Globus pallidus (tissue), 1 donor: ENCODE measurements around the gene CDC14B.
"Not testable (repeated sequence)": the region's sequence is repeated elsewhere in the genome, so short reads cannot be mapped to it uniquely, and the experiment has no call there.

ENCODE experiments used
- DNase-seq: peaks from one replicate; pipeline ENCODE4 v3.0.0-alpha.2; 2015; ENCODE audit warnings: low spot score

Gene CDC14B

DNA sequence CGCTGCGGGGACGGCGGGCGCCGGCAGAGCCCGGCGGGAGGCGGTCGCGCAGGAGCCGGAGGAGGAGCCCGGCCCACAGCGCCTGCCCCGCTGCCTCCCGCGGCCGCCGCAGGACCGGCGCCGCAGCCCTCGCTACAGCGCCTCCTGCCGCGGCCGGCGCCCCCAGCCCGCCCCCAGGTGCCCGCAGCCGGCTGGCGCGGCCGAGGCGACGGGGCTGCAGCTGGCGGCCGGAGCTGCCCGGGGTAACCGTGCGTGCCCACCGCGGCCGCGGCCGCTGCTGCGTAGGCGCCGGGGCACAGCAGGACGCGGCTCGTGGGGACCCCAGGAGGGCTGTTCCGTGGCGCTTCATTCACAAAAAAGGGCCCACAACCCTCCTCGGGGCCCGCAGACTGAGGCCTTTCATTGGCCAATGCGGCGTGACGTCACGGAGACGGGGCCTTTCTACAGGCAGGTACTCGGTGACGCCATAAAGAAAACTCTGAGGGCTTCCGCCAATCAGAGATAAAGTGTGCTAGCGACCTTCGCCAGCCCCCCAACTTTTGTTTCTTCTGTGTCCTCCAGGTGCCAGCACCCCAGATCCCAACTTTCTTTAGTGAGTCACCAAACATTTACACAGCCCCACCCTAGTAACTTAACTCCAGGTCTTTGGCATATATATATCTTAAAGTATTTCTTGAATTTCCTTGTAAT lies at the start of gene CDC14B:
Gene CDC14B (minus strand): TSS at position 353 of the 690 bp plus-strand sequence. CDS start 465 bp downstream, outside the sequence.
- DNase-seq = peak; percentile 85

DNA sequence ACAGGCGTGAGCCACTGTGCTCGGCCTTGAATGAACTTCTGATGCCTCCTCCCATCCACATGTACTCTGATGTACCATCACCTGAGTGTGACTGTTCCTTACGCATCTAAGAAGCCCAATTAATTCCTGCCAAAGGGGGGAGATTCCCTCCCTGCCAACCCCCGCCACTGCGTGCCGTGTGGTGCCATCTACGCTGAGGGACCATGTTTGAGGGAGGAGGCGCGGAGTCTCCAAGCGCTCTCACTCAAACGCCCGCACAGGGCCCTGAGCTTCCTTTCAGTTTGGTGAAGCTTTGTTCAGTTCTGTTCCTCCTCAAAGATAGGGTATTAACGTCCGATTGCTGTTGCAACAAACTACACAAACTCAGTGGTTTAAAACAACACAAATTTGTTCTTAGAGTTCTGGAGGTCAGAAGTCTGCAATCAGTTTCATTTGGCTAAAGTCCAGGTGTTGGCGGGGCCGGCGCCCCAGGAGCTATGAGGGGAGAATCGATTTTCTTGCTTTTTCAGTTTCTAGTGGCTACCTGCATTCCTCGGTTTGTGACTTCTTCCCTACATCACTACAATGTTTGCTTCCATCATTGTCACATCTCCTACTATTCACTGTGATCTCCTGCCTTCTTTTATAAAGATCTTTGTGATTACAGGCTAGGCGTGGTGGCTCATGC lies 49.4 kb upstream of the CDC14B start:
- no peak for DNase-seq

DNA sequence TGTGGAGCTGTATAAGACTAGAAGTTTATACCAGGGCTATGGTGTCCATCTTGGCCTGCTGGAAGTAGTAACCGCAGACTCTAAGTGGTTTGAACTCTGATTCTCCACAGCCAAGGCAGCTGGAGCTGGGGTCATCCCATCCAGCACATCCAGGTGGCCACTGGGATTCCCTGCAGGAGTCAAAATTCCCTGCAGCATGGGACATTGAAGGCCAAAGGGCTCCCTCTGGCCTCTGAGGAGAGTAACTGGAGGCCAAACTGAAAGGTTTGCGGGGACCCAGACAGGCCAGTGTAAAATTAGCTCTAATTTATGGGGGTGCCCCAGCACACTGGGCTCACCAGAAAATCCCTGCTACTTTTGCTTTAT lies 47.7 kb upstream of the CDC14B start:
- DNase-seq = no peak

DNA sequence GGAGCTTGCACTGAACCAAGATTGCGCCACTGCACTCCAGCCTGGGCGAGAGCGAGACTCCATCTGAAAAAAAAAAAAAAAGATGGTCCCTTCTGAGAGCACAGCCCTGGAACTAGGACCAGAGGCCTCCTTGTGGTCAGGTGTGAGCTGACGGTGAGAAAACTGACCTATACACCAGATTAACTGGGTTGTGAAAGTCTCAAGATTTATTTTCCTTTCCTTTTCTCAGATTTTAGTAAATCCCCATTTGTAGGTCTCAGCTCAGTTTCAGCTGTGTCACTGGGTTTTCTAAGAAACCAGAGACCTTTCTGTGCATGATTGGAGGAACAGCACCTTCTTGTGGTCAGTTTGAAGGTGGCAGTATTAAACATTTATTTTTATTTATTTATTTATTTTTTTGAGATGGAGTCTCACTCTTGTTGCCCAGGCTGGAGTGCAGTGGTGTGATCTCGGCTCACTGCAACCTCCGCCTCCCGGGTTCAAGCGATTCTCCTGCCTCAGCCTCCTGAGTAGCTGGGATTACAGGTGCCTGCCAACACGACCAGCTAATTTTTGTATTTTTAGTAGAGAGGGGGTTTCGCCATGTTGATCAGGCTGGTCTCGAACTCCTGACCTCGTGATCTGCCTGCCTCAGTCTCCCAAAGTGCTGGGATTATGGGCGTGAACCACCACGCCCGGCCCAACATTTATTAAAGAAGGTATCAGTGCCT lies 47.2 kb upstream of the CDC14B start:
- DNase-seq = peak; percentile 69

DNA sequence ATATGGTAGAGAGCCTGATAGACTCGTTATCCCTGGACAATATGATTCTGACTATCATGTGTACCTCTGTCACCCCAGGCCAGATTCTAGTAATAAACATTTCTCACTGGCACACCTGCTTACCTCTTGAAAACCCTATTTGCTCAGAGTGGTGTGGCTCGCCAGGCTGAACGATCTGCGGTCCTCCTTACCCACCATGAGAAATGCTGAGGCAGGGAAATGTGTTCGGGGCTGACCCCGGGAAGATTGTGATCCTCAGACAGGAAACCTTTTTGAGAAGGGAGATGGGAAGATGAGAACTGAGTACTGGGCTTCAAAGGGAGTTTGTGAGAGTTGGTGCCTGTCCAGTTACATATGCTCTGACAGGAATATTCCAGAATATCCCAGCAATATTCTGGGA lies 46.1 kb upstream of the CDC14B start:
- no peak for DNase-seq

DNA sequence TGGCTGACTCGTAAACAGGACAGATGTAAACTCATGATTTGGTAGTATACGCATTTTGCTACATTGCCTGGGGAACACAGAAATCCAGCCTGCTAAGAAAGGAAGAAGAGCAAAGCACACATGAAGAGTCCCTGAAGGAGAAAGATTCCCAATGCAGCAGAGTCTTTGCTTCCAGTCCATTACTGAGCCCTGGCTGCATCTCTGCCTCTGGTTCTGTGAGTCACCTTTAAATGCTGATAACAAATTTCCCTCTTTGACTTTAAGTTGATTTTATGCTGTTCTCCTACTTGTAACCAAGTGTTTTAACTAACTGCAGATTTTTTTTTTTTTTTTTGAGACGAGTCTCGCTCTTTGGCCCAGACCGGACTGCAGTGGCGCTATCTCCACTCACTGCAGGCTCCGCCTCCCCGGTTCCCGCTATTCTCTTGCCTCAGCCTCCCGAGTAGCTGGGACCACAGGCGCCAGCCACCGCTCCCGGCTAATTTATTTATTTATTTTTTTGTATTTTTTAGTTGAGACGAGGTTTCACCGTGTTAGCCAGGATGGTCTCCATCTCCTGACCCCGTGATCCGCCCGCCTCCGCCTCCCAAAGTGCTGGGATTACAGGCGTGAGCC lies 44.0 kb upstream of the CDC14B start:
- DNase-seq = no peak

DNA sequence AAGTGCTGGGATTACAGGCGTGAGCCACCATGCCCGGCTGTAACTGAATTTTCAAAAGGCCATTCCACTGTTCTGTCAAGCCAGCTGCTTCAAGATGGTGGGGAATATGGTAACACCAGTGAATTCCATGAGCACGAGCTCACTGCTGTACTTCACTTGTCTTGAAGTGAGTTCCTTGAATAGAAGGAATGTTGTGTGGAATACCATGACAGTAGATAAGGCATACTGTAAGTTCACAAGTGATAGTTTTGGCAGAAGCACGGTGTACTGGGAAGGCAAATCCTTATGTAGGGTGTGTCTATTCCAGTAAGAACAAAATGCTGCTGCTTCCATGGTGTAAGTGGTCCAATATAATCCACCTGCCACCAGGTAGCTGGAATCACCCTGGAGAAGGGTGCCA lies 42.1 kb upstream of the CDC14B start:
- DNase-seq = no peak

DNA sequence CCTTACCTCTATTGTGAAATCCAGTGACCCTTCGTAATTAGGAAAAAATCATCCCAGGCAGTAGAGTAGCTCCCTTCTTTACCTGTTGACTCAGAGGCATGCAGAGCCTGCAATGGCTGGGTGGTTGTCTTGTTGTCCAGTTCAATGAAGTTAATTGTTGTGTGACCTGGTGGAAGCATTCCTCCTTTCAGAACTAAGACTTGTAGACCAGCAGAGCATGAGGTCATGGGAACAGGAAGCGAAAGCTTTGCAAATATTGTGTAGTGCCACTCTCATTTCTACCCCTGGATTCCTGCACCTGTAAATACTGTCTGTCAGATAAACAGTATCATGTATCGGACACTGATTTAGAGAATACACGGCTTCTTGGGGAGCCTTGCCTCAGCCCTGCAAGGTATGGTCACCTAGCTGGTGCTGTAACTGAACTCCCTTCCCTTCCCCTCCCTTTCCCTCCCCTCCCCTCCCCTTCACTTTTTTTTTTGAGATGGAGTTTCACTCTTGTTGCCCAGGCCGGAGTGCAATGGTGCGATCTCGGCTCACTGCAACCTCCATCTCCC lies 41.1 kb upstream of the CDC14B start:
- DNase-seq = no peak

DNA sequence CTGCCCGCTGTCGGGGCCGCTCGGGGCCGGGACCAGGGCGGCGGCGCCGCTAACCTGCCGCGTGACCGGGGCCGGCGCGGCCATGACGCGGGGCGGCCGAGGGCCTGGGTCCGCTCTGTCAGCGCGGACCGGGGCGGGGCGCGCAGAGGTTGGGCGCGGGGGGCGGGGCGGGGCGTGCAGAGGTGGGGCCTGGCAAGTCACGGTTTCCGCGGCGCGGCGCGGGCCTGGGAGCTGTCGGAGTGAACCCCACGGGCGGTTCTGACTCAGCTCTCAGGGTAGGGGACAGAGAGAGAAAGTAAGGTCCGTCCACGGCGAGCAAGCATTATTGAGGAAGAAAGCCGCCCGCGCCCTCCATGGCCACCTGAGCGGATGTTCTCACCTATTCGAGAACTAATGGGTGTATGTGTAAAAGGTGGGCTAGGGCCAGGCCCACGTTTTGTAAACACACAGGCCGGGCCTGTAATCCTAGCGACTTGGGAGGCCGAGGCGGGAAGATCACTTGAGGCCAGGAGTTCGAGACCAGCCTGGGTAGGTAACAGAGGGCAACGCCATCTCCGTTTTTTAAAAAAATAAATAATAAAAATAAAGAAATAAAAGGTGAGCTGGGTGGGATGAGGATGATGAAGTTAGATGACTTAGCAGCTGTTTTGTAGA lies 35.7 kb upstream of the CDC14B start, which contains the start of gene PRXL2C:
Gene PRXL2C (minus strand): TSS at position 120 of the 654 bp plus-strand sequence. CDS start 36 bp downstream, at position 84.
- DNase-seq = peak; percentile 58

DNA sequence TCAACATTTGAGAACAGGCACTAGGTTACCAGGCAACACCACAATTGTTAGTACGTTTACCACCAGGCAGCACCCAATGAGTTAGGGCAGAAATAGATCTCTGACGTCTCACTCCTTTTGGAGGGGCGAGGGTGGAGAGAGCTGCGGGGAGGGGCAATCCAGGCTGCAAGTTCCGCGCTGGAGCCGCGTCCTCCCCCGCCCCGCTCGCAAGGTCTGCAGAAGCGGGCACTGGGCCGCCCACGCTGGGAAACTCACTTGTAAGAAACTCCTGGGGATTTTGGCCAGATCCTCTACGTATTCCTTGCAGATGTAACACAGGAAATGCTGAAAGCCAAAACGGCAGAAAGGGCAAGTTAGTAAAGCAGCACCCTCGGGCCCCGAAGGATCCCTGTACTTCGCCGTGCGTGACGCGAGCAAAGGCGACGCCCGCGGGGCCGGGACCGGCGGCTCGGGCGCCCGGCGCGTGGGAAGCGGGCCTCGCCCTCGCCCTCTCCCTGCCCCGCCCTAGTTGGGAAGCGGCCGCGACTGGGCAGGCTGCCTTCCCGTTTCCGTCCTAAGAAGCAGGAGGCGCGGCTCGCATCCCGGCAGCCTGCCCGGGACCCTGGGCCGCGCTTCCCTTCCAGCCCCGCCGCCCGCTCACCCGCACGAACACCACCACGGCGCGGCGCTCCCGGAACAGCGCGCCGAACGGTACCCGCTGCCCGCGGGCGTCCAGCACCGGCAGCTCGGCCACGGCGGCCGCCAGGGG lies 35.0 kb upstream of the CDC14B start:
- DNase-seq = peak; percentile 72

DNA sequence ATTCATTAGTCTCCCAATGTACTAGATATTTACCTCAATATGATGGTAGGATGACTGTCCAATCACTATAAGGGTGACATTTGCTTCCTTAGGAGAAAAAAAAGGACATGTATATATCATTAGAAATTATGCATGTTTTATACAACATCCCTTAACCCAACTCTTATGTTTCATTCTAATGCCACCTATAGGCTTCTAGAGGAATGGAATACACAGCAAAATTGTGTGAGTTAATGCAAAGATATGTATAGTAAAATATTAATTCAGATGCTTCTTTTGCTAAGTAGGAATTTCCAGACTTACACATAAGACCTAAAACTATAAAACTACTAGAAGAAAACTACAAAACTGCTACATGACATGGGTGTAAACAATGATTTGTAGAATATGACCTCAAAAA lies 32.0 kb upstream of the CDC14B start:
- DNase-seq = no peak

DNA sequence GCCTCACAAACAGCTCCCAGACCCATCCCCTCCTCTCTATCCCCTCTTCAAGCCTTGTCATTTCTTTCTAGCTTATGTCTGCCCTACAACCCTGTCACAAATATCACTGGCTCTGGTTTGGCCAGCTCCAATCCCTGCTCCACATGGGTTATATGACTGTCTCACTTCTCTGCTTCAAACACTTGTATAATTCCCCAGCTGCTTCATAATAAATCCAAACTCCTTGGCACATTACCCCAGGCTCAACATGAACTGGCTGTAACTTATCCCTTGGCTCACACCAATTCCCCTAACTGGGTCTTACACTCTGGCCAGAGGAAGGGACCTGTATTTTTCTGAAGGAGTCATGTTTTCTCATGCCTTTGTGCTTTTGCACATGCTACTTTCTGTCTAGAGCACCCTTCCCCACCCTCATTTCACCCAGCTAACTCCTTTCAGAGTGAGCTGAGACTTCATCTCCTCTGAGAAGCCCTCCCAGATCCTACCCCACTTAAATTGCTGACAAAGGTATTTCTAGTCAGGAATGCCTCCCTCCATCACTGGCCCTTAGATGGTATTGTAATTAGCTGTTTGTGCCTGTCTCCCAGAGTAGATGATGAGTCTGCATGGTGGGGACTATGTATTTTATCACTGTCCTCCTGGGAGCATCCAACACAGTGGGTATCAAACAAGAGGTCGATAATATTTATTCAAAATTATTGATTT lies 30.1 kb upstream of the CDC14B start:
- DNase-seq = no peak

DNA sequence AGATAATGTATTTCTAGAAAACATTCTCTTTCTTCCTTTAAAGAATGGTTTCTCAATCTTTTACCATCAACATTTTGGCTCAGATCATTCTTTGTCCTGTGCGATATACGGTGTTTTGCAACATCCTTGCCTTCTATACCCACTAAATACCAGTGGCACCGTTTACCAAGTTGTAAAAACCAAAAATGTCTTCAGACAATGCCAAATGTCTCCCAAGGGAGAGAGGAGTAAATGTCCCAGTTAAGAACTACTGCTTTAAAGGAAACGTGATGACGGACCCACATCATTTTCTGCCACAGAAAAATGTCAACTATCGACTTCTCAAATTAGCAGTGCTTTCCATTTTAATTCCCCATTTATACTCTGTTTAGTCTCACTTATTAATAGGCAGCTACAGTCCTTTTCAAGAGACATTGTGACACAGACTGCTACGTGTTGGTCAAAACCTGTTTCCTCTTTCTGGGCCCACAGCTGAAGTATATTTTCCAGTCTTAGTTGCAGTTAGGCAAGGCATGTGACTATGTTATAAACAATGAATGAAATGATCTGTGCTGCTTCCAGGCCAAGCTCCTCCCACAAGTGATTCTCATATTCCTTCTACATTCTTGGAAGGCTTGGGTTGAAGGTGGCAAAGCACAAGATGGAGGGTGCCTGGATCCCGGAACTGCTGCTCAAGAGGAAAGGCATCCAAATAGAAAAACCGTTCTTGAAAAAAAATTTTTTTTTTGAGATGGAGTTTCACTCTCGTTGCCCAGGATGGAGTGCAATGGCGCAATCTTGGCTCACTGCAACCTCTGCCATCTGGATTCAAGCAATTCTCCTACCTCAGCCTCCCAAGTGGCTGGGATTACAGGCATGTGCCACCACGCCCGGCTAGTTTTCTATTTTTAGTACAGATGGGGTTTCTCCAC lies 26.7 kb upstream of the CDC14B start:
- peak; percentile 31 for DNase-seq

DNA sequence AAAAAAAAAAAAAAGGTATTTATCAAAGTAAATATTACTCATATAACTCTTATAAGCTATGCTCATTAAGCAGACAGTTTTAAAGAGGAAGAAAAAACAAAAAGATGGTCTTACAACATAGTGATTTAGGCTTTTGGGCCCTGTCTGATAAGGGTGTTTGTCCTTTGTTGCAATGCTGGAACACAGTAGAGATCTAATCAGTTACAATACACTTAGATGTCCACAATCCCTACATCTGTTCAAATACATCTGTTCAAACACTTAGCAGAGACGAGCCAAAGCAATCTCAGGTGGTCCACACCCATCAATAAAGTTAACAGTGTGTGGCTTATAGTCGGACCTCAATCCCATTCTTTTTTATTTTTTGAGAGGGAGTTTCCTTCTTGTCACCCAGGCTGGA lies 24.5 kb upstream of the CDC14B start:
- no peak for DNase-seq

DNA sequence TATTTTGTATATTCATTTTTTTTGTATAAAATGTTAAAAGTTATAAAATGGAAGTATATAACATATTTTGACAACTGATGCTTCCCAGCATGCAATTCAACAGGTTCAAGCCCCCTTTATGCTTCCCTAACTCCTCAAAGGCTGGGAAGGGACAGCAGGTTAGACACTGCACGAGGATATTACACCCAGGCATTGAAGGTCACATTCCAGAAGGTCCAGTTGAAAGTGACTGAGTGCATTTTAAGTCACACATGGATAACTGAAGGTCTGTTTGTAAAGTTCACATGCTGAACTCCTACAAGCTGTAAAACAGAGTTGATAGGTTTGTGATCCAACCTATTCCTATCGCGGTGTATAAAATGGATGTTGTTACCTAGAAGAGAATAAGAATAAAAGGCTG lies 21.9 kb upstream of the CDC14B start:
- no peak for DNase-seq

DNA sequence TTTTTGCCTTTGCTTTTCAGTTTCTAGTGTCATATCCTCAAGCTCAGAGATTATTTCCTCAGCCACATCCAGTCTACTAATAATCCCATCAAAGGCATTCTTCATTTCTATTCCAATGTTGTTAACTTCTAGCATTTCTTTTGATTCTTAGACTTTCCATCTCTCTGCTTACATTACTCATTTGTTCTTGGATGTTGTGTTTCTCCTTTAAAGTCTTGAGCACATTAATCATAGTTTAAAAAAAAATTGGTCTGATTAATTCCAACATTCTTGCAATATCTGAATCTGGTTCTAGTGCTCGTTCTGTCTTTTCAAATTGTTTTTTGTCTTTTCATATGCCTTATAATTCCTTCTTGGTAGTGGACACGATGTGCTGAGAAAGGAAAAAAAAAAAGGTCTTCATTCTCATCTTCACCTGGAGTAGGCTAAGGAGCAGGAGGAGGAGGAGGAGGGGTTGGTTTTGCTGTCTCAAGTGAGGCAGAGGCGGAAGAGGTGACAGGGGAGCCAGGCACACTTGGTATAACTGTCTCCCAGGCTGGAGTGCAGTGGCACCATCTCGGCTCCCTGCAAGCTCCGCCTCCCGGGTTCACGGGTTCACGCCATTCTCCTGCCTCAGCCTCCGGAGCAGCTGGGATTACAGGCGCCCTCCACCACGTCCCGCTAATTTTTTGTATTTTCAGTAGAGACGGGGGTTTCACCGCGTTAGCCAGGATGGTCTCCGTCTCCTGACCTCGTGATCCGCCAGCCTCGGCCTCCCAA lies 19.1 kb upstream of the CDC14B start:
- DNase-seq = no peak

DNA sequence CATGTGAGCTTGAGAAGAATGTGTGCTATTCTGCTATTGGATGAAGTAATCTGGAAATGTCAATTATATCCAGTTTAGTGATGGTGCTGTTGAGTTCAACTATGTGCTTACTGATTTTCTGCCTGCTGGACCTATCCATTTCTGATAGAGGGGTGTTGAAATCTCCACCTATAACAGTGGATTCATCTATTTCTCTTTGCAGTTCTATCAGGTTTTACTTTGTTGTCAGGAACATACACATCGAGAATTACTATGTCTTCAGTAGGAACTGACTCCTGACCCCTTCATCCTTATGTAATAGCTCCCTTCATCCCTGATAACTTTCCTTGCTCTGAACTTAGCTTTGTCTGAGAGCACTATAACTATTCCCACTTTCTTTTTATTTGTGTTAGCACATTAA lies 16.7 kb upstream of the CDC14B start:
- DNase-seq = no peak

DNA sequence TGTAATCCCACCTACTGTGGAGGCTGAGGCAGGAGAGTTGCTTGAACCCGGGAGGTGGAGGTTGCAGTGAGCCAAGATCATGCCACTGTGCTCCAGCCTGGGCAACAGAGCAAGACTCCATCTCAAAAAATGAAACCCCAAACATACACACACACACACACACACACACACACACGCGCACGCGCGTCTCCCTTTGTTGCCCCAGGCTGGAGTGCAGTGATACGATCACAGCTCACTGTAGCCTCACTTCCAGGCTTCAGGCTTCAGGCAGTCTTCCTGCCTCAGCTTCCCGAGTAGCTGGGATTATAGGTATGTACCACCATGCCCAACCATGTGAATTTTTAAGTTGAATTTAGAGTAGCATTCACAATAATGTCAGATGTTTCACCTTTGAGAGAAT lies 13.9 kb upstream of the CDC14B start:
- not testable (repeated sequence) for DNase-seq

DNA sequence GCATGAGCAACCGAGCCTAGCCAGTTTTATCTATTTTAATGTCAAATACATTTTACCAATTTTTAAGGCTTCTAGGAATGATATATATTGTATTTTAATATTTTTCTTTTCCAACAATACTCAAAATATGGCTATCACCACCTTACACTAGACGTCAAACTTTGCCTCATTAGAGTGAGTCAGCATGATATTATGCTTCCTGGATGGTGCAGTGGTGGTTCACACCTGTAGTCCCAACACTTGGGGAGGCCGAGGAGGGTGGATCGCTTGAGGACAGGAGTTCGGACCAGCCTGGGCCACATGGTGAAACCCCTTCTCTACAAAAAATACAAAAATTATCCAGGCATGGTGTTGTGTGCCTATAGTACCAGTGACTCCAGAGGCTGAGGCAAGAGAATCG lies 7.3 kb upstream of the CDC14B start:
- no peak for DNase-seq
